Measurements from ENCODE around the gene TAS2R20.

Gene TAS2R20

DNA sequence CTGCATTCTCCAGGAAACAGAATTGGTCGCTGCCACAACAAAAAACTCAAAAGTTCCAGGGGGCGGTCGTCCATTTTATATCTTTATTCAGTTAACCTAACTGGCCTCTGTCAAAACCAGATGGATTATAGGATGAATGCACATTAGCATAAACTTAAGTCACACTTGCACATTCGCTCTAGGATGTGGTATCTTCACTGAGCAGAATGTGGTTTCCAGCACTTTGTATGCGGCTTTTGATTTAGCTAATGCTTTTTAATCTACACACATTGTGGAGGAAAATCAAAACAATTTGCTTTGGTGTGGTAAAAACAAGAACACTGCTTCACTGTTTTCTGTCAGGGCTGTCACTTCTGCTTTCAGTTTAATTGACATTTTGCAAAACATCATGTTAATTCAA, 15.9 kb downstream of the TAS2R20 start:
- TF ChIP-seq POLR2A (IDR thresholded peaks at IDR 0.05; ENCODE audit: low read length) (no peak), GATA1 (IDR thresholded peaks at IDR 0.05; ENCODE audit: low read depth, low read length) (no peak)
- DNase-seq, result no peak

DNA sequence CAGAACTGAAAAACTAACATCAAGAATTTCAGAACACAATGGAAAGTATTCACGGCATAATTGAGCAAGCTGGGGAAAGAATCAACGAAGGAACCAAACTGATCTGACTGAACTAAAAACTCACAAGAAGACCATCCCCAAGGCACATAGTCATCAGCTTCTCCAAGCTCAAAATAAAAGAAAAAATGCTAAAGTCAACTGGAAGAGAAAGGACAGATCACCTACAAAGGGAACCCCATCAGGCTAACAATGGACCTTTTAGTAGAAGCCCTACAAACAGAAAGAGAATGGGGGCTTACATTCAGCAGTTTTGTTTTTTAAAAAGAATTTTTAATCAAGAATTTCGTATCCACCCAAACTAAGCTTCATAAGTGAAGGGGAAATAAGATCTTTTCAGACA, 23.1 kb downstream of the TAS2R20 start:
- DNase-seq, result no peak
- no peak for TF ChIP-seq POLR2A (IDR thresholded peaks at IDR 0.05; ENCODE audit: low read length)
- TF ChIP-seq GATA1 (IDR thresholded peaks at IDR 0.05; ENCODE audit: low read depth, low read length), result no peak

DNA sequence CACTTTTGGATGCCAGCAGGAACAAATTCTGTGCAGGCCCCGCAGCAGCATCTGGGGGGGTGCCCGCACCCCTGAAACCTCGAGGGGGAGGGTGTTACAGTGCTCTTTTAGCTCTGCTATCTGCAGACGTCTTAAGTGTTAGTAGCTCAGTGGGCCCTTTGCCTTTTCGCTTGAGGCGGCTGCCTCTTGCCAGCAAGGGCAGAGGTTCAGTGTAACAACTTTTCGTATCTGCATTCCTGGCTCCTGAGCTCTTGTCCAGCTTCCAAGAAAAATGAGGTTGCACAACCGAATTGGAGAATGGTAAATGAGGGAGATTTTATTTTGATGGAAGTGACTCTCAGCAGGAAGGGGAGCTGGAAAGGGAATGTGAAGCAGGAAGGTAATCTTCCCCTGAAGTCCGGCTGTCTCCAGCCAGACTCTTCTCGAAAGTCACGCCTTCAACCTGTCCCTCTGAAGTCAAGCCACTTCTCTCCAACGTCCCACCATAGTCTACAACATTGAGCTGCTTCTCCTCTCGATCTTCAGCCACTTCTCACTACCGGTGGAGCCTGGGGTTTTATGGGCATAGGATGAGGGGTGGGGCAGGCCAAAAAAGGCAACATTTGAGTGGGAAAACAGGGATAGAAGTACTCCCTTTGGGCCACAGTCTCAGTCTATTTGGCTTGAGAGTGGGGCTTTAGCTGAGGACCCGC, 29.2 kb downstream of the TAS2R20 start:
- TF ChIP-seq GATA1 (IDR thresholded peaks at IDR 0.05; ENCODE audit: low read depth, low read length), result no peak
- DNase-seq, result no peak

DNA sequence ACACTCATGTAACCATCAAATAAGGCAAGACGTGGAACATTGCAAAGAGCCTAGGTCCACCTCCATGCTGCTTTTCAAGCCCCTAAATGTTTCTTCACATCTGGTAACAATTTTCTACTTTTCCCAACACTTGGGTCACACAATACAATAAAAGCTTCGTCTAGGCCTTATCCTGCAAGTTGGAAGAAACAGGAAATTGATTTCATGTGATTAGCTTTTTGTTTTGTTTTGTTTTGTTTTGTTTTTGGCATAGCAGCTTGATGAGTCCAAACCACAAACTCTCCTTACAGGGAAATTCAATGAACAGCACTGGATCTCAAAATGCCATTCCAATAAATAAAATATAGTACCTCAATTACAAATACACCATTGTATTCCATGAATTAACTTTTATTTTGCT, 30.7 kb downstream of the TAS2R20 start:
- TF ChIP-seq GATA1 (IDR thresholded peaks at IDR 0.05; ENCODE audit: low read depth, low read length) (no peak), POLR2A (IDR thresholded peaks at IDR 0.05; ENCODE audit: low read length) (no peak)
- DNase-seq, result no peak

DNA sequence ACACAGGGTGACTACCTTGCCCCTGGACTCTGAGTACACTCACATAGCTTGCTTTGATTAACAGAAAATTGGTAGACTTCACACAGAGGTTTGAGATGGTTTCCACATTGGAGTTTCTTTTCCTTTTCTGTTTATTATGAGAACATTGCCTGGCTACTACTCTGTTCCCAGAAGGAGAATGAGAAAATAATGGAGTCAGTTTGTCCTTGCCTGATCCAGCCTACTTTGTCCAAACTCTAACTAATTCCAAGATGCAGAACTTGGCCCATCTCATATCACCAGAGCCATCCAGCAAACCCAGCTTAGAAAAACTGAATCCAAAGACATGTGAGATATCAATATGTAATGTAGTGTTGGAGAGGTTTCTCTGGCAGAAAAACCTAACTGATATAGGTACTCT, 31.8 kb downstream of the TAS2R20 start:
- DNase-seq, result no peak
- TF ChIP-seq POLR2A (IDR thresholded peaks at IDR 0.05; ENCODE audit: low read length), result no peak
- TF ChIP-seq GATA1 (IDR thresholded peaks at IDR 0.05; ENCODE audit: low read depth, low read length), result no peak

DNA sequence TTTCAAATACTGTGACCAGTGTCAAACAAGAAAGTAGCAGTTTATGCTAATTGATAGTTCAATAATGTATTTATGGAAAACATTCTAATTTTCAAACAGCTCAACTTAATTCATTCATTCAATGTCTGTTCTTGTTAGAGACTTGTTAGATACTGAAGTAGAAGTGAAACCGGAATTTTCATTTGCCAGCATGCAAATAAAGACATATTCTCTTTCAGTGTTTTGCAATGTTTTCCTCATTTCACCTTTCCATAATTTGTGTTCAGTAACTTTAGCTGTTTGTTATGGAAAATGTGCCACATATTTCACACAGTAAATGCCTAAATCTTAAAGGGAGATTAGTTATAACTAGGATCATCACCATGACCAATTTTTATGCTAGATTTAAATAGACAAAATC, 32.6 kb downstream of the TAS2R20 start:
- TF ChIP-seq POLR2A (IDR thresholded peaks at IDR 0.05; ENCODE audit: low read length), result no peak
- TF ChIP-seq GATA1 (IDR thresholded peaks at IDR 0.05; ENCODE audit: low read depth, low read length), result no peak
- DNase-seq, result no peak

DNA sequence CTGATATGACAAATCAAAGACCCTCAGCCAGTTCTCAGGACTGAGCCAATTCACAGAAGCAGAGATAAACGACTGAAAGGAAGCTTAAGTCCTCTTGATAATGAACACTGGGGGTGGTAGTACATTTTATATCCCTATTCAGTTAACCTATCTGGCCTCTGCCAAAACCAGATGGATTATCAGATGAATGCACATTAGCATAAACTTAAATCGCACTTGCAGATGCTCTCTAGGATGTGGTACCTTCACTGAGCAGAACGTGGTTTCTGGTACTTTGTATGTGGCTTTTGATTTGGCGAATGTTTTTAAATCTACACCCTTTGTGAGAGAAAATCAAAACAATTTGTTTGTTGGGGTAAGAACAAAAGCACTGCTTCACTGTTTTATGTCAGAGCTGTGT, 37.9 kb downstream of the TAS2R20 start:
- TF ChIP-seq GATA1 (IDR thresholded peaks at IDR 0.05; ENCODE audit: low read depth, low read length), result no peak
- TF ChIP-seq POLR2A (IDR thresholded peaks at IDR 0.05; ENCODE audit: low read length), result no peak
- DNase-seq, result peak; percentile 13 to 75

DNA sequence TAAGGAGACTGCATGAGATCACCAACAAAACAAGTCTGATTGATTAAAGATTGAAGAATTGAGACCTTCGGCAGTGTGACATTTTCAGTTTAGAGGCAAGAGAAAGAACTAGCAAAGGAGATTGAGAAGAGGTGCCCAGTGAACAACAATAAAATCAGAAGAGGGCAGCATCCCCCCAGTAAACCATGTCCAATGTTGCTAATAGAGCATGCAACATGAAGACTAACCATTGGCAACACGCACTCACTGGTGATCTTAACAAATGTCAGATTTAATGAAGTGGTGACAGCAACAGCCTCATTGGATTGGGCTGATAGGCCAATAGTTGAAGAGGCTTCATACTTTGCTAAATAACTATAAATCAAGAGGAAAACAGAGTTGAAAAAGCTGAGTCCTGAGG, 38.3 kb downstream of the TAS2R20 start:
- DNase-seq, result peak in 1 of 2 experiments; percentile 13
- TF ChIP-seq POLR2A (IDR thresholded peaks at IDR 0.05; ENCODE audit: low read length) (no peak), GATA1 (IDR thresholded peaks at IDR 0.05; ENCODE audit: low read depth, low read length) (no peak)

DNA sequence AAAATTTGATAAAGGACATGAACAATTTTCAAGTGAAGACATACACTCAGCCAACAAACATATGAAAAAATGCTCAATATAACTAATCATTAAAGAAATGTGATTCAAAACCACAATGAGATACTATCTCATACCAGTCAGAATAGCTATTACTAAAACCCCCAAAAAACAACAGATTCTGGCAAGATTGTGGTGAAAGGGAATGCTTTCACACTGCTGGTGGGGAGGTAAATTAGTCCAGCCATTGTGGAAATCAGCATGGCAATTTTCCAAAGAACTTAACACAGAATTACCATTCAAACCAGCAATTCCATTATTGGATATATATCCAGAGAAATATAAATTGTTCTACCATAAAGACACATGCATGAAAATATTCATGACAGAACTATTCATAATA, 40.4 kb downstream of the TAS2R20 start:
- DNase-seq, result no peak
- TF ChIP-seq GATA1 (IDR thresholded peaks at IDR 0.05; ENCODE audit: low read depth, low read length) (no peak), POLR2A (IDR thresholded peaks at IDR 0.05; ENCODE audit: low read length) (no peak)

DNA sequence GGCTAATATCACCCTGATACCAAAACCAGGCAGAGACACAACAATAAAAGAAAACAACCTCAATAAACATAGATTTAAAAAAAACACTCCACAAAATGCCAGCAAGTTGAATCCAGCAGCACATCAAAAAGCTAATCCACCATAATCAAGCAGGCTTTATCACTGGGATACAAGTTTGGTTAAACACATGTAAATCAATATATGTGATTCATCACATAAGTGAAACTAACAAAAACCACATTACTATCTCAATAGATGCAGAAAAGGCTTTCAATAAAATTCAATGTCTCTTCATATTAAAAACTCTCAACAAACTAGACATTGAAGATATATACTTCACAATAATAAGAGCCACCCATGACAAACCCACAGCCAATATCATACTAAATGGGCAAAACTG, 42.0 kb downstream of the TAS2R20 start:
- no peak for DNase-seq
- TF ChIP-seq POLR2A (IDR thresholded peaks at IDR 0.05; ENCODE audit: low read length), result no peak
- TF ChIP-seq GATA1 (IDR thresholded peaks at IDR 0.05; ENCODE audit: low read depth, low read length), result no peak

DNA sequence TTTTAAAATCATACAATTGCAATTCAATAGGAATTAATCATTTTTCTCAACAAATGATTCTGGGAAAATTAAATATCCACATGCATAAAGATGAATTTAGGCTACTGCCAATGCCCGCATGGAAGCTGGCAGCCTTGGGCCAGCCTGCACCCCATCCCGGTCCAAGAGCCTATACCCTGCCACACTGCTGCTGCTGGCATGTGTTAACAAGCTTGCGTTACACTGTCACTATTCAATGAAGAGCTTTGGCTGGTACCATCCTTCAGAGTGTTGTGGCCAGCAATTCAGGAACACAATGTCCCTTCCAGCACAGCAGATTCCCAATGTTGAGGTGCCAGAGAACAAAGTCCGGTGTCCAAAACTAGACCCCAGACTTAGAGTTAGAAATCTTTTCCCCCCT, 45.5 kb downstream of the TAS2R20 start:
- DNase-seq, result no peak
- TF ChIP-seq GATA1 (IDR thresholded peaks at IDR 0.05; ENCODE audit: low read depth, low read length) (no peak), POLR2A (IDR thresholded peaks at IDR 0.05; ENCODE audit: low read length) (no peak)

Data from erythroblast (primary cell).